Keratinocyte (primary cell): Measurements from ENCODE around the gene PPM1M.

Source experiments
- EZH2 ChIP-seq: IDR thresholded peaks from one replicate; pipeline ENCODE4 v1.6.1; 2012; ENCODE audit warnings: inconsistent platforms, mild to moderate bottlenecking, low read length, moderate library complexity
- TF ChIP-seq, protein P1 (sequence below), 3 experiments: IDR thresholded peaks in 1 of 3; conservative IDR thresholded peaks in 1 of 3; optimal IDR thresholded peaks in 1 of 3; 2 replicates in 2 of 3; 3 replicates in 1 of 3; pipeline versions ENCODE3 to v1.5.1; 2011; ENCODE audit warnings: low read length in 3 of 3, mild to moderate bottlenecking in 3 of 3, moderate library complexity in 2 of 3, control low read depth in 1 of 3, inconsistent platforms in 1 of 3; ENCODE audit not compliant: insufficient read depth in 2 of 3; ENCODE audit errors: extremely low read depth in 1 of 3

DNA sequence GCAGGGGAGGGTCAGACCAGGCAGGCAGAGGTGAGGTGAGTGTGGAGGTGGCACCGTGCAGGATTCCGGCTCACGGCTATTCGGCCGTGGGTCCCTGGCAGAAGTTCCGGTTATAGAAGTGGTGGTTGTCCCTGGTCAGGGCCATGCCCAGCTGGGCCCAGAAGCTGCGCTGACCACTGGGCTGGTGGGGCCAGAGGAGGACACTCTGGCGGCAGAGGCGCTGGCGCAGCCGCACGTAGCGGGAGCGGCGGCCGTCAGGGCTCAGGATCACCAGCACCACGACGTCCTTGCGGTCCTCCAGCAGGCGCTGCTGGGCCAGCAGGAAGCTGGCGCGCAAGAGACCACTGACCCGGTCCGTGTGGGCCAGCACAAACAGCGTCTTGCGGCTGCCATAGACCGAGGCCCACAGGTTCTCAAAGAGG is 24.4 kb upstream of the PPM1M start:
- no peak for TF ChIP-seq EZH2
- TF ChIP-seq, protein P1, sequence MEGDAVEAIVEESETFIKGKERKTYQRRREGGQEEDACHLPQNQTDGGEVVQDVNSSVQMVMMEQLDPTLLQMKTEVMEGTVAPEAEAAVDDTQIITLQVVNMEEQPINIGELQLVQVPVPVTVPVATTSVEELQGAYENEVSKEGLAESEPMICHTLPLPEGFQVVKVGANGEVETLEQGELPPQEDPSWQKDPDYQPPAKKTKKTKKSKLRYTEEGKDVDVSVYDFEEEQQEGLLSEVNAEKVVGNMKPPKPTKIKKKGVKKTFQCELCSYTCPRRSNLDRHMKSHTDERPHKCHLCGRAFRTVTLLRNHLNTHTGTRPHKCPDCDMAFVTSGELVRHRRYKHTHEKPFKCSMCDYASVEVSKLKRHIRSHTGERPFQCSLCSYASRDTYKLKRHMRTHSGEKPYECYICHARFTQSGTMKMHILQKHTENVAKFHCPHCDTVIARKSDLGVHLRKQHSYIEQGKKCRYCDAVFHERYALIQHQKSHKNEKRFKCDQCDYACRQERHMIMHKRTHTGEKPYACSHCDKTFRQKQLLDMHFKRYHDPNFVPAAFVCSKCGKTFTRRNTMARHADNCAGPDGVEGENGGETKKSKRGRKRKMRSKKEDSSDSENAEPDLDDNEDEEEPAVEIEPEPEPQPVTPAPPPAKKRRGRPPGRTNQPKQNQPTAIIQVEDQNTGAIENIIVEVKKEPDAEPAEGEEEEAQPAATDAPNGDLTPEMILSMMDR (optimal IDR thresholded peaks at IDR 0.05 in 1 of 3, IDR thresholded peaks at IDR 0.05 in 1 of 3, conservative IDR thresholded peaks at IDR 0.05 in 1 of 3; ENCODE audit: extremely low read depth in 1 of 3, insufficient read depth in 2 of 3, low read length in 3 of 3), result no peak
